GM18873 (cell line): Measurements from ENCODE around the gene DBP.

Experiments used
- ATAC-seq: cut with Tn5 transposase; IDR thresholded peaks from one replicate; pipeline ENCODE4 v1.9.1; 2021; ENCODE audit warnings: mild to moderate bottlenecking, moderate library complexity, moderate number of reproducible peaks; ENCODE audit not compliant: unreplicated experiment, low FRiP score

DBP gene

DNA sequence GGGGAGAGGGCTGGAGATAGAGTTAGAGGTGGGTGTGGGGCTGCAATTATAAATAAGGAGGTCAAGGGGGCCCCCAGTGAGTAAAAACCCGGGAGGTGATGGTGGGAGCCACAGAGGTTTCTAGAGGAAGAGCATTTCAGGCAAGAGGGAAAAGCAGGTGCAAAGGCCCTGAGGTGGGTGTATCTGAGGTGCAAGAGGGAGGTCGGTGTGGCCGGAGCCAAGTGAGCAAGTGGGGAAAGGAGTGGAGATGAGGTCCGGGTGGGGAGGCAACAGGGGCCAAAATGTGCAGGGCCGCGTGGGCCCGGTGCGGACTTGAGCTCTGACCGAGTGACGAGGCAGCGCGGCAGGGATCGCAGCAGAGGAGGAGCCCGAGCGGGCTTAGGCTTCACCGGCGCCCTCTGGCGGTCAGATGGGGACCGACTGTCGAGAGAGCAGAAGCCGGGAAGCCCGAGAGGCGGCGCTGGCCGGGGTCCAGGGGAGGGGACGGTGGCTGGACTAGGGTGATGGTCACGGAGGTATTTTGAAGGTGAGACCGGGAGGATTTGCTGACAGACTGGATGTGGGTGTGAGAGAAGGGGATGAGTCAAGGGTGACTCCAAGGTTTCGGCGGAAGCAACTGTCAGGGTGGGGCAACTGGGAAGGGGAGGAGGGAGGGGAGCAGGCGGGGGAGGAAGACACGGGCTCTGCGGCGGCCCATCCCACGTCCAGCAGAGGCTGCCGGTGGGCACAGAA is 48.3 kb downstream of the DBP start:
- ATAC-seq: no peak

DNA sequence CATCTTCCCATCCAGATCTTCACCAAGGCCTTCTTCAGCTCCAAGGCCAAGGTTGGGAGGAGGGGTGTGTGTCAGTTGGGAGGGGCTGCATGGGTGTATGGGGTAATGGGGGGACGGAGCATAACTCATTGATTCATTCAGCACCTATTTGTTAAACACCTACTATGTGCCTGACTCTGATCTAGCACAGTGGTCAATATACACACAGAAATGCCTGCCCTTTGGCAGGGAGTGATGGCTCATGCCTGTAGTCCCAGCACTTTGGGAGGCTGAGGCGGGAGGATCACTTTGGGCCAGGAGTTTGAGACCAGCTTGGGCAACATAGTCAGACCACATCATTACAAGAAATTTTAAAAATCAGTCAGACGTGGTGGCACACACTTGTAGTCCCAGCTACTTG is 49.8 kb downstream of the DBP start:
- no peak for ATAC-seq

GRCh38 chr19:48582168-48582567 is 55.0 kb downstream of the DBP start:
- ATAC-seq: no peak
